Chondrocyte (in vitro differentiated cells): ENCODE measurements around the gene TUBA3D. TPM values are rescaled to one million over a fixed set of nuclear protein-coding genes. Genes with fewer than 3 reads are reported as not detected.
"Not testable (repeated sequence)": the region's sequence is repeated elsewhere in the genome, so short reads cannot be mapped to it uniquely, and the experiment has no call there.

Experiments used
- DNase-seq: peaks from one replicate; pipeline ENCODE4 v3.0.0; 2021; ENCODE audit warnings: mixed read lengths, low spot score
- H3K27ac Mint-ChIP-seq: one replicate; pipeline ENCODE4 v1.8.0; 2021; ENCODE audit warnings: mild to moderate bottlenecking, moderate library complexity, mixed read lengths; ENCODE audit not compliant: unreplicated experiment
- H3K27me3 Mint-ChIP-seq: 2 replicates; pipeline ENCODE4 v1.8.0; 2021; ENCODE audit warnings: low read depth, mixed read lengths
- H3K36me3 Mint-ChIP-seq: 2 replicates; pipeline ENCODE4 v1.8.0; 2021; ENCODE audit warnings: low read depth, mixed read lengths
- H3K4me1 Mint-ChIP-seq: 2 replicates; pipeline ENCODE4 v1.8.0; 2021; ENCODE audit warnings: low read depth, mild to moderate bottlenecking, mixed read lengths
- H3K4me3 Mint-ChIP-seq: one replicate; pipeline ENCODE4 v1.8.0; 2021; ENCODE audit warnings: mild to moderate bottlenecking, moderate library complexity, mixed read lengths; ENCODE audit not compliant: unreplicated experiment
- H3K9me3 Mint-ChIP-seq: 2 replicates; pipeline ENCODE4 v1.8.0; 2021; ENCODE audit warnings: low read depth, mixed read lengths
- CTCF ChIP-seq: fragments of 200-600 bp; sonication (generic); IDR thresholded peaks from 2 replicates; pipeline ENCODE4 v1.5.0; 2021; ENCODE audit warnings: antibody characterized with exemption, mild to moderate bottlenecking, moderate library complexity
- total RNA-seq: library from RNA; stranded (reverse); gene quantifications from 3 replicates; pipeline ENCODE4 v1.2.1, GENCODE V29; 2021

The TUBA3D gene
- total RNA-seq, 1 donor from 2014 or later, result not detected

GRCh38 chr2:131521961-131522781, 46.3 kb downstream of the TUBA3D start:
- Mint-ChIP-seq H3K9me3 (no peaks in the 10 kb centered on the region), H3K36me3 (peaks cover 6% of the 10 kb centered on the region), H3K4me3 (no peak overlapping the region), H3K27me3 (no peaks in the 10 kb centered on the region), H3K4me1 (no peaks in the 10 kb centered on the region), H3K27ac (no peak overlapping the region)
- no peak for DNase-seq
- no peak for TF ChIP-seq CTCF

- H3K4me1 Mint-ChIP-seq, H3K27ac Mint-ChIP-seq: not testable (repeated sequence)
These were observed 49.3 kb downstream of the TUBA3D start for GRCh38 chr2:131525256-131525655.

GRCh38 chr2:131527131-131528001, 51.4 kb downstream of the TUBA3D start, which contains the start of gene CCDC74A:
Gene CCDC74A (plus strand): TSS chr2:131527888. CDS start chr2:131527971, 83 bp downstream.
- not testable (repeated sequence) for H3K36me3 Mint-ChIP-seq, H3K9me3 Mint-ChIP-seq, H3K4me1 Mint-ChIP-seq, H3K27me3 Mint-ChIP-seq
- H3K27ac Mint-ChIP-seq, result peak within 1 kb of the TSS; percentile 45
- H3K4me3 Mint-ChIP-seq, result peak within 1 kb of the TSS; percentile 78
- DNase-seq, result peak; percentile 69

More at GRCh38 chr2:131525256-131525655, 49.3 kb downstream of the TUBA3D start:
- H3K9me3 Mint-ChIP-seq, H3K36me3 Mint-ChIP-seq, H3K4me3 Mint-ChIP-seq, H3K27me3 Mint-ChIP-seq: not testable (repeated sequence)
- DNase-seq, result peak; percentile 11

GRCh38 chr2:131528981-131529863, 53.3 kb downstream of the TUBA3D start:
- H3K27ac Mint-ChIP-seq, H3K4me1 Mint-ChIP-seq, H3K27me3 Mint-ChIP-seq, H3K9me3 Mint-ChIP-seq, H3K36me3 Mint-ChIP-seq: not testable (repeated sequence)
- H3K4me3 Mint-ChIP-seq, result peak overlapping the region; percentile 22
- peak; percentile 72 for DNase-seq

GRCh38 chr2:131529864-131530445, 54.0 kb downstream of the TUBA3D start:
- not testable (repeated sequence) for H3K27me3 Mint-ChIP-seq, H3K9me3 Mint-ChIP-seq, H3K4me3 Mint-ChIP-seq, H3K4me1 Mint-ChIP-seq, H3K36me3 Mint-ChIP-seq, H3K27ac Mint-ChIP-seq
- DNase-seq, result peak; percentile 65

GRCh38 chr2:131530626-131531344, 54.9 kb downstream of the TUBA3D start:
- H3K4me1 Mint-ChIP-seq, H3K27ac Mint-ChIP-seq, H3K4me3 Mint-ChIP-seq, H3K36me3 Mint-ChIP-seq, H3K27me3 Mint-ChIP-seq, H3K9me3 Mint-ChIP-seq: not testable (repeated sequence)
- peak; percentile 12 for TF ChIP-seq CTCF
- DNase-seq, result peak; percentile 75

GRCh38 chr2:131531547-131532185, 55.7 kb downstream of the TUBA3D start:
- H3K4me3 Mint-ChIP-seq, H3K27me3 Mint-ChIP-seq, H3K9me3 Mint-ChIP-seq, H3K27ac Mint-ChIP-seq, H3K36me3 Mint-ChIP-seq, H3K4me1 Mint-ChIP-seq: not testable (repeated sequence)
- peak; percentile 10 for DNase-seq
